GM23338 (cell line): ENCODE data around the gene NDUFB2. TPM values are rescaled to one million over a fixed set of nuclear protein-coding genes. Genes with fewer than 3 reads are reported as not detected.

Source experiments
- EZH2phosphoT487 ChIP-seq: fragments of 200-600 bp; sonication (generic); IDR thresholded peaks from one replicate; pipeline ENCODE4 v1.8.1; 2018; ENCODE audit warnings: antibody characterized with exemption; ENCODE audit not compliant: unreplicated experiment
- NANOG ChIP-seq: IDR thresholded peaks from 2 replicates; pipeline ENCODE4 v1.6.1; 2016; ENCODE audit warnings: antibody characterized with exemption, borderline replicate concordance
- REST ChIP-seq: IDR thresholded peaks from one replicate; pipeline ENCODE4 v1.6.1; 2018; ENCODE audit warnings: antibody characterized with exemption; ENCODE audit not compliant: unreplicated experiment
- STAT1 ChIP-seq: IDR thresholded peaks from one replicate; pipeline ENCODE4 v1.6.1; 2016; ENCODE audit warnings: antibody characterized with exemption; ENCODE audit not compliant: unreplicated experiment
- ZNF114 ChIP-seq: fragments of 250-450 bp; sonication (Bioruptor Pico); IDR thresholded peaks from 2 replicates; pipeline ENCODE4 v1.5.0; 2020; ENCODE audit warnings: mild to moderate bottlenecking, moderate library complexity
- ZNF331 ChIP-seq: fragments of 250-450 bp; sonication (Bioruptor Pico); IDR thresholded peaks from 2 replicates; pipeline ENCODE4 v1.5.0; 2020; ENCODE audit warnings: low read depth, mild to moderate bottlenecking, moderate library complexity
- ZNF462 ChIP-seq: fragments of 250-450 bp; sonication (Bioruptor Pico); IDR thresholded peaks from 2 replicates; pipeline ENCODE4 v1.5.0; 2020; ENCODE audit warnings: mild to moderate bottlenecking, moderate library complexity
- polyA plus RNA-seq: library from polyadenylated mRNA; unstranded; fragments of >200 nt; fragmentation: Nextera tagmentation; extraction: Ambion mirVana; gene quantifications from 2 replicates; pipeline ENCODE4 v1.2.1, GENCODE V29; 2016
- total RNA-seq: library from RNA; depleted of rRNA; stranded (reverse); fragments of >200 nt; shearing (Covaris generic); gene quantifications from 2 replicates; pipeline ENCODE4 v1.2.3, GENCODE V29; 2014

The NDUFB2 gene
- total and polyA plus RNA-seq, 2 experiments from 2014 or later, result 306 to 382 TPM

- TF ChIP-seq ZNF462, result no peak
- TF ChIP-seq ZNF331, result no peak
- TF ChIP-seq NANOG, result no peak
- TF ChIP-seq EZH2phosphoT487, result no peak
- TF ChIP-seq STAT1, result no peak
- no peak for TF ChIP-seq ZNF114 (CRISPR knock-in tag)
- TF ChIP-seq REST, result no peak
Measured at GRCh38 chr7:140670343-140670935, 26.1 kb upstream of the NDUFB2 start (continued).
